Heart left ventricle (tissue), 16 donors: Measurements from ENCODE around the gene RXFP4. TPM values are rescaled to one million over a fixed set of nuclear protein-coding genes. Genes with fewer than 3 reads are reported as not detected.

ENCODE experiments used
- ATAC-seq, 4 donors: fragments of 200-7000 bp; cut with Tn5 transposase; one replicate each; pipeline ENCODE4 v1.9.1; 2020 to 2022; ENCODE audit warnings: moderate library complexity in 4 of 4, mild to moderate bottlenecking in 3 of 4, moderate number of reproducible peaks in 1 of 4
- DNase-seq, 5 donors: peaks; one replicate each; pipeline ENCODE4 v3.0.0-alpha.2; 2020
- H3K27ac ChIP-seq, 12 donors: fragments of 200-600 bp; sonication (generic) in 4 of 12; one replicate each; pipeline versions ENCODE4 v1.5.0 to v1.8.0; 2016 to 2022; ENCODE audit warnings: mild to moderate bottlenecking in 2 of 12
- H3K27me3 ChIP-seq, 9 donors: fragments of 200-600 bp; sonication (generic) in 2 of 9; one replicate each; pipeline versions ENCODE4 v1.5.1 to v1.8.0; 2016 to 2022; ENCODE audit warnings: mild to moderate bottlenecking in 3 of 9
- H3K36me3 ChIP-seq, 9 donors: fragments of 200-600 bp; sonication (generic) in 2 of 9; one replicate each; pipeline versions ENCODE4 v1.5.0 to v1.8.0; 2018 to 2022; ENCODE audit warnings: mild to moderate bottlenecking in 2 of 9
- H3K4me1 ChIP-seq, 12 donors: fragments of 200-600 bp; sonication (generic) in 4 of 12; one replicate each; pipeline versions ENCODE4 v1.5.0 to v1.8.0; 2016 to 2022; ENCODE audit warnings: mild to moderate bottlenecking in 3 of 12
- H3K4me3 ChIP-seq, 12 donors: fragments of 200-600 bp; sonication (generic) in 4 of 12; one replicate each; pipeline versions ENCODE4 v1.5.0 to v1.8.0; 2017 to 2022; ENCODE audit warnings: mild to moderate bottlenecking in 9 of 12, moderate library complexity in 4 of 12
- H3K9me3 ChIP-seq, 12 donors: fragments of 200-600 bp; sonication (generic) in 4 of 12; one replicate each; pipeline versions ENCODE4 v1.5.0 to v1.8.0; 2016 to 2022; ENCODE audit warnings: mild to moderate bottlenecking in 1 of 12
- POLR2A ChIP-seq, 2 donors: fragments of 450-650 bp; IDR thresholded peaks; one replicate each; pipeline ENCODE4 v1.6.1; 2017; ENCODE audit warnings: antibody characterized with exemption in 2 of 2, mild to moderate bottlenecking in 2 of 2, moderate library complexity in 2 of 2
- WGBS, 4 donors: extraction: QIAGEN DNeasy Blood & Tissue Kit in 2 of 4; methylation state at CpG; one replicate each; pipeline versions ENCODE4 v1.1.5 to v1.1.7; 2013 to 2018; 5-methylcytosine and 5-hydroxymethylcytosine counted together
- intact Hi-C, 10 donors: fragments of 100-400 bp; cut with DNase I; formaldehyde crosslinking; loops; one replicate each; pipeline versions ENCODE4 v1.11.1 to v1.14.2; 2022
- polyA plus RNA-seq, 2 donors: library from polyadenylated mRNA; stranded (reverse); fragments of 200-250 nt; gene quantifications; one replicate each; pipeline ENCODE4 v1.2.3, GENCODE V29; 2013
- total RNA-seq, 9 donors: library from RNA; depleted of rRNA in 2 of 9; stranded (reverse); fragments of >200 nt in 2 of 9; fragmentation: NEBNext Ultra II Directional in 3 of 9; extraction: Animal tissue kit (Norgen Biotek cat#: 25700) in 3 of 9; gene quantifications; one replicate each; pipeline versions ENCODE4 v1.1.0 to v1.2.4, GENCODE V29; 2016 to 2023
- TF ChIP-seq, protein P1 (sequence below), 12 donors: fragments of 200-600 bp; sonication (generic) in 4 of 12; IDR thresholded peaks; one replicate each; pipeline versions ENCODE4 v1.5.0 to v1.8.0; 2018 to 2022; ENCODE audit warnings: antibody characterized with exemption in 12 of 12, mild to moderate bottlenecking in 5 of 12
- donor health status: ischemic (EF 13 %, LVEDD 7.1; RV severe dilation, severe dysfunction).
- donor health status: healthy with polysubstance abuse.
- donor health status: DM: no; HTN: yes; CAD: no.
- donor health status: DM: no; HTN: no; CAD: no.
- donor health status: ischemic (EF 25% LVEDD 6.9; RV normal size, moderate dysfunction).
- donor health status: ischemic (EF 25% LVEDD 5.7; RV mildly dilated, moderate dysfunction).
- donor health status: healthy.
- donor health status: DM: yes; HTN: yes; CAD: no.
- donor health status: ischemic (EF 35%, LVEDD 5.7; RV mildly dilated, moderate dysfunction).
- donor health status: nonischemic (EF 11% LVEDD 7.7; RV severe dilation, severe dysfunction).
- donor health status: DM: yes; HTN: yes; CAD: no.
- donor health status: PGD.
- donor health status: ischemic (EF 29% LVEDD 5.4; RV normal size, mild dysfunction).
- donor health status: nonischemic (EF 23%, LVEDD 6.1; RV moderate dilation, normal function).

RXFP4 gene
- total and polyA plus RNA-seq, 11 donors: 0.07 TPM; not detected in 10

GRCh38 chr1:155966135-155966534 lies 24.7 kb downstream of the RXFP4 start:
- H3K27me3 ChIP-seq: no peaks in the 10 kb centered on the region
- ATAC-seq: peak in 1 of 4 donors; percentile 1
- TF ChIP-seq, protein P1, sequence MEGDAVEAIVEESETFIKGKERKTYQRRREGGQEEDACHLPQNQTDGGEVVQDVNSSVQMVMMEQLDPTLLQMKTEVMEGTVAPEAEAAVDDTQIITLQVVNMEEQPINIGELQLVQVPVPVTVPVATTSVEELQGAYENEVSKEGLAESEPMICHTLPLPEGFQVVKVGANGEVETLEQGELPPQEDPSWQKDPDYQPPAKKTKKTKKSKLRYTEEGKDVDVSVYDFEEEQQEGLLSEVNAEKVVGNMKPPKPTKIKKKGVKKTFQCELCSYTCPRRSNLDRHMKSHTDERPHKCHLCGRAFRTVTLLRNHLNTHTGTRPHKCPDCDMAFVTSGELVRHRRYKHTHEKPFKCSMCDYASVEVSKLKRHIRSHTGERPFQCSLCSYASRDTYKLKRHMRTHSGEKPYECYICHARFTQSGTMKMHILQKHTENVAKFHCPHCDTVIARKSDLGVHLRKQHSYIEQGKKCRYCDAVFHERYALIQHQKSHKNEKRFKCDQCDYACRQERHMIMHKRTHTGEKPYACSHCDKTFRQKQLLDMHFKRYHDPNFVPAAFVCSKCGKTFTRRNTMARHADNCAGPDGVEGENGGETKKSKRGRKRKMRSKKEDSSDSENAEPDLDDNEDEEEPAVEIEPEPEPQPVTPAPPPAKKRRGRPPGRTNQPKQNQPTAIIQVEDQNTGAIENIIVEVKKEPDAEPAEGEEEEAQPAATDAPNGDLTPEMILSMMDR (IDR thresholded peaks at IDR 0.05): peak in 8 of 12 donors; percentile 13 to 42 (median 26)
- no peak for TF ChIP-seq POLR2A (IDR thresholded peaks at IDR 0.05)
- DNase-seq: no peak
- H3K9me3 ChIP-seq: no peaks in the 10 kb centered on the region
- peaks cover 4 to 91% (median 75%) of the 10 kb centered on the region in 9 donors for H3K36me3 ChIP-seq
- intact Hi-C loops: loop anchor here in 1 of 10 donors (1.0 kb wide), 1 partner anchor 12 kb away; the partner anchor contains the start of gene ARHGEF2
- 45 to 56% (median 48%) methylated on average over 9 of the region's 9 CpGs for WGBS, 4 donors
- H3K4me3 ChIP-seq: no peak overlapping the region
- H3K27ac ChIP-seq: peak overlapping the region; percentile 56 to 100 (median 90)
- peaks cover 30 to 92% (median 77%) of the 10 kb centered on the region in 12 donors for H3K4me1 ChIP-seq

- TF ChIP-seq POLR2A (IDR thresholded peaks at IDR 0.05): no peak
- TF ChIP-seq, protein P1 (IDR thresholded peaks at IDR 0.05): no peak
- Histone ChIP-seq H3K27ac (peak overlapping the region; percentile 68 to 100 (median 90)), H3K36me3 (peaks cover 4 to 86% (median 69%) of the 10 kb centered on the region in 9 donors), H3K27me3 (no peaks in the 10 kb centered on the region), H3K9me3 (no peaks in the 10 kb centered on the region), H3K4me1 (peaks cover 27 to 92% (median 79%) of the 10 kb centered on the region in 12 donors), H3K4me3 (peak overlapping the region in 1 of 12 donors; percentile 21)
- intact Hi-C loops: loop anchor here in 1 of 10 donors (1.0 kb wide), 1 partner anchor 12 kb away; the partner anchor contains the start of gene ARHGEF2
- ATAC-seq (peak; percentile 19 to 47 (median 32)), DNase-seq (peak in 1 of 5 donors; percentile 44)
- WGBS, 4 donors: 20 to 41% (median 28%) methylated on average over 6 to 7 of the region's 7 CpGs
Measured at GRCh38 chr1:155966750-155967149, 25.3 kb downstream of the RXFP4 start.

DNA sequence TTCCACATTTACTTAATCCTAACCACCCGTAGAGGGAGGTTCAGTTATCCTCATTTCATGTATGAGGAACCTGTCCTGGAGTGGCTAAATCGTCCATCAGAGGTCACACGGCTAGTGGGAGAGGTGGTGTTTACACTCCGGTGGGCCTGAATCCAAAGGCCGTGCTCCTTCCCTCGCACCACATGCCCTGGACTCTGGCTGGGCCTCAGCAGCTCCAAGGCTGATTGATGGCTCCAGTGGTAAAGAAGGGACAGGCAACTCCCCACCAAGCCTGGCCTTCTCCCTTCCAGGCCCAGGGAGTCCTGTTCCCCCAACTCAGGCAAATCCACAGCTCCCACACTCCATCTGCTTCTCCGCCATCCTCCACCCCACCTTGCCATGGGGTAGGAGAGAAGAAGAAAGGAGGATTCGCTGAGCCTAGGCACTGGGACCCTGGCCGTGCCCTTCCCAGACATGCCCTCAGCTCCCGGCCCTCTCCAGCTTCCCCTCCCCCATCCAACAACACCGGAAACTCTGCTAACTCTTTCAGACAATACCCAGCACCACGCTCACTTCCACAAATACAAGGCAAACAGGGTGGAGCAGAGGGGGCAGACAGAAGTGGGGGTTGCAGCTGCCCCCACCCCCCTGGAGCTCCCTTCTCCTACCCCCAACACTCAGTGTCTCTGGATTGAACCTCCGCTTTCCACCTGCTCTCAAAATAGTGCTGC lies 26.1 kb downstream of the RXFP4 start:
- peaks cover 4 to 86% (median 62%) of the 10 kb centered on the region in 9 donors for H3K36me3 ChIP-seq
- peak in 4 of 5 donors; percentile 61 to 76 (median 74) for DNase-seq

DNA sequence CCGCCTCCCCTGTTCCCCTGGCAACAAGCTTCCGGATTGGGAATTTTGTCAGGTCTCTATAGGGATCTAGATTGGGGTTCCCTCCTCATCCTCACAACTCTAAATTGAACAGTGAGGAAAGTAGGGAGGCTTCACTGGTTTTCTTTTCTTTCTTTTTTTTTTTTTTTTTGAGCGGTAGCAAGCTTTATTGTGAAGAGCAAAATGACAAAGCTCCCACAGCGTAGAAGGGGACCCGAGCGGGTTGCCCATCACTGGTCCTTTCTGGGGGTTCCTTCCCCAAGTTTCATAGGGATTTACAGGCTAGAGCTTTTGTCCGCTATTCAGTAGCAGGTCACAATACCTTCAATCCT lies 26.6 kb downstream of the RXFP4 start:
- Histone ChIP-seq H3K27ac (peak overlapping the region; percentile 68 to 100 (median 90)), H3K9me3 (no peaks in the 10 kb centered on the region), H3K27me3 (no peaks in the 10 kb centered on the region), H3K36me3 (peaks cover 4 to 84% (median 61%) of the 10 kb centered on the region in 9 donors), H3K4me3 (peak overlapping the region in 8 of 12 donors; percentile 15 to 36 (median 20)), H3K4me1 (peaks cover 20 to 92% (median 78%) of the 10 kb centered on the region in 12 donors)
- DNase-seq (no peak), ATAC-seq (no peak)
- no peak for TF ChIP-seq POLR2A (IDR thresholded peaks at IDR 0.05)
- TF ChIP-seq, protein P1 (IDR thresholded peaks at IDR 0.05): no peak
- intact Hi-C loops: no loop called here
- 46 to 54% (median 49%) methylated on average over 7 of the region's 7 CpGs for WGBS, 4 donors

More for the DNA sequence above, 26.1 kb downstream of the RXFP4 start:
- peak; percentile 30 to 71 (median 47) for ATAC-seq
- Histone ChIP-seq H3K9me3 (no peaks in the 10 kb centered on the region), H3K4me3 (peak overlapping the region in 8 of 12 donors; percentile 15 to 36 (median 20)), H3K27me3 (no peaks in the 10 kb centered on the region), H3K27ac (peak overlapping the region; percentile 68 to 100 (median 90)), H3K4me1 (peaks cover 25 to 92% (median 78%) of the 10 kb centered on the region in 12 donors)
- intact Hi-C loops: no loop called here
- no peak for TF ChIP-seq POLR2A (IDR thresholded peaks at IDR 0.05)
- TF ChIP-seq, protein P1 (IDR thresholded peaks at IDR 0.05): no peak
- WGBS, 4 donors: 11 to 19% (median 15%) methylated on average over 13 of the region's 13 CpGs
